ENCODE results near the gene POLR2H.

Gene POLR2H

DNA sequence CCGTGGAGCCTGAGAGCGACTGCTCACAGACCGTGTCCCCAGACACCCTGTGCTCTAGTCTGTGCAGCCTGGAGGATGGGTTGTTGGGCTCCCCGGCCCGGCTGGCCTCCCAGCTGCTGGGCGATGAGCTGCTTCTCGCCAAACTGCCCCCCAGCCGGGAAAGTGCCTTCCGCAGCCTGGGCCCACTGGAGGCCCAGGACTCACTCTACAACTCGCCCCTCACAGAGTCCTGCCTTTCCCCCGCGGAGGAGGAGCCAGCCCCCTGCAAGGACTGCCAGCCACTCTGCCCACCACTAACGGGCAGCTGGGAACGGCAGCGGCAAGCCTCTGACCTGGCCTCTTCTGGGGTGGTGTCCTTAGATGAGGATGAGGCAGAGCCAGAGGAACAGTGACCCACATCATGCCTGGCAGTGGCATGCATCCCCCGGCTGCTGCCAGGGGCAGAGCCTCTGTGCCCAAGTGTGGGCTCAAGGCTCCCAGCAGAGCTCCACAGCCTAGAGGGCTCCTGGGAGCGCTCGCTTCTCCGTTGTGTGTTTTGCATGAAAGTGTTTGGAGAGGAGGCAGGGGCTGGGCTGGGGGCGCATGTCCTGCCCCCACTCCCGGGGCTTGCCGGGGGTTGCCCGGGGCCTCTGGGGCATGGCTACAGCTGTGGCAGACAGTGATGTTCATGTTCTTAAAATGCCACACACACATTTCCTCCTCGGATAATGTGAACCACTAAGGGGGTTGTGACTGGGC lies 16.8 kb upstream of the POLR2H start:
- Mint-ChIP-seq H3K4me3 (no peak overlapping the region), H3K4me1 (peaks cover 14% of the 10 kb centered on the region), H3K27me3 (no peaks in the 10 kb centered on the region), H3K27ac (no peak overlapping the region), H3K9me3 (no peaks in the 10 kb centered on the region)
- ATAC-seq (peak; percentile 14), DNase-seq (no peak)

DNA sequence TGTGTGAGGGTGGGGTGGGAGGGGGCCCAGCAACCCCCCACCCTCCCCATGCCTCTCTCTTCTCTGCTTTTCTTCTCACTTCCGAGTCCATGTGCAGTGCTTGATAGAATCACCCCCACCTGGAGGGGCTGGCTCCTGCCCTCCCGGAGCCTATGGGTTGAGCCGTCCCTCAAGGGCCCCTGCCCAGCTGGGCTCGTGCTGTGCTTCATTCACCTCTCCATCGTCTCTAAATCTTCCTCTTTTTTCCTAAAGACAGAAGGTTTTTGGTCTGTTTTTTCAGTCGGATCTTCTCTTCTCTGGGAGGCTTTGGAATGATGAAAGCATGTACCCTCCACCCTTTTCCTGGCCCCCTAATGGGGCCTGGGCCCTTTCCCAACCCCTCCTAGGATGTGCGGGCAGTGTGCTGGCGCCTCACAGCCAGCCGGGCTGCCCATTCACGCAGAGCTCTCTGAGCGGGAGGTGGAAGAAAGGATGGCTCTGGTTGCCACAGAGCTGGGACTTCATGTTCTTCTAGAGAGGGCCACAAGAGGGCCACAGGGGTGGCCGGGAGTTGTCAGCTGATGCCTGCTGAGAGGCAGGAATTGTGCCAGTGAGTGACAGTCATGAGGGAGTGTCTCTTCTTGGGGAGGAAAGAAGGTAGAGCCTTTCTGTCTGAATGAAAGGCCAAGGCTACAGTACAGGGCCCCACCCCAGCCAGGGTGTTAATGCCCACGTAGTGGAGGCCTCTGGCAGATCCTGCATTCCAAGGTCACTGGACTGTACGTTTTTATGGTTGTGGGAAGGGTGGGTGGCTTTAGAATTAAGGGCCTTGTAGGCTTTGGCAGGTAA lies 16.0 kb upstream of the POLR2H start:
- ATAC-seq: no peak
- DNase-seq: no peak
- peak overlapping the region in 1 of 2 donors; percentile 22 for H3K27ac Mint-ChIP-seq
- no peaks in the 10 kb centered on the region for H3K27me3 Mint-ChIP-seq
- H3K9me3 Mint-ChIP-seq: no peaks in the 10 kb centered on the region
- peaks cover 12% of the 10 kb centered on the region for H3K4me1 Mint-ChIP-seq
- no peak overlapping the region for H3K4me3 Mint-ChIP-seq

DNA sequence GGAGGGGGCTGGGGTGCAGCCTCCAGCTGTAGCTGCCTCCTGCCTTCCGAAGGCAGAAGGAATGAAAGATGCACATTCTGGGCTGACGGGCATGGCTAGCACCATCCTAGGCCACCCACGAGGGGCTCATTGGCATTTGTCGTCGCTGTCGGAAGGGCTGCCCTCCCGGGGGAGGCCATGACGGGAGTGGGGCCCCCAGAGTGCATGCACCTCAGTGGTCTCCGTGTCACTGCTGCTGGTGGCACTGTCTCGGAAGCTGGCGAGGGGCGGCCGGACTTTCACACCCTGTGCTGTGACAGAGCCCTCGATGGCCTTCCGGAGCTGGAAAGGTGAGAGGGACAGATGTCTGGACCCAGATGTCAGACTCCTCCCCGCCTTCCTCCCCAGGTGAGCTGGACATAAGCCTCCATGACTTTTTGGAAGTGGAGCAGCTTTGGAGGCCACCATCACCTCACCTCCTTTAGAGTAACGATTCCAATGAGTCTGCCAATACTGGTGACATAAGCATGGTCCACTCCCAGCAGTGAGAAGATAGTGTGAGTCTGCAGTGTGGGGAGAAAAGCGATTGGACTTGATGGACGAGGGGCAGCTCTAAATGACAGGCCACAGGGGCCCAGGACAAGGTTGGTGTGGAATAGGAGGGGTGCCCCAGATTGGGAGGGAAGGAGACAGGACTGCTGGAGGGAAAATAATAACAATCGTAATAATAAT lies 14.9 kb upstream of the POLR2H start:
- DNase-seq (no peak), ATAC-seq (no peak)
- Mint-ChIP-seq H3K4me1 (peaks cover 4% of the 10 kb centered on the region), H3K9me3 (no peaks in the 10 kb centered on the region), H3K4me3 (no peak overlapping the region), H3K27me3 (no peaks in the 10 kb centered on the region), H3K27ac (no peak overlapping the region)

DNA sequence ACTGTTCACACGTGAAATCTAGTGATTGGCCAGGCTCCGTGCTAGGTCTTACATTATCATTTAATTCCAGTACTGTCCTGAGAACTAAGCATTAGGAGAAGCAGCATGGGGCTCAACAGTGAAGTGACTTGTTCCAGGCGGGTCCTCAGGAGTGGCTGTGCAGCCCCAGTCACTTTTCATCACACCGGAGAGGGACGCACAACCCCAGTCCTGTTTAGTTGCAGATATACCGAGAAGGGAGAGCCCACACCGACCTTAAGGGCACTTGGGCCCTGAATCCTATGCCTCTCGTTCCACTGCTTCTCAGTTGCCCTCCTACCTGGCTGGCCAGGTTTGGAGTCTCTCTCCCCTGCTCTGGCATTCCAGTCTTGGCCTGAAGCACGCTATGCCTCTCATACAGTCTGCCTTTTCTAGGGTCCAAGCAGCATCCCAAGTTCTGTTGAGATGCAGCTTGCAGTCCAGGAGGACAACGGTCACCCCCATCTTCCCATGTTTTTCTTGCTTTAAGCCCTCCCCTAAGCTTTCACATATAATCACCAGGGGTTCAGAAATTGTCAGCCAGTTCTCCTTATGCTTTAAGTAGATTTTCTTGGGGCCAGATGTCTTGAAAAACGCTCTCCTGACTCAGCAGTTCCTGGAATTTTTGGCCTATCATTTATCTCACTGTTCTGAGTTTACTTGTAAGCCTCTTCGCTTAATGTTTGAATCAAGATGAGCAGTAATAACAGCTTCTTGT lies 14.0 kb upstream of the POLR2H start:
- Mint-ChIP-seq H3K4me3 (no peak overlapping the region), H3K9me3 (no peaks in the 10 kb centered on the region), H3K4me1 (peaks cover 4% of the 10 kb centered on the region), H3K27me3 (no peaks in the 10 kb centered on the region), H3K27ac (no peak overlapping the region)
- DNase-seq: no peak
- no peak for ATAC-seq

DNA sequence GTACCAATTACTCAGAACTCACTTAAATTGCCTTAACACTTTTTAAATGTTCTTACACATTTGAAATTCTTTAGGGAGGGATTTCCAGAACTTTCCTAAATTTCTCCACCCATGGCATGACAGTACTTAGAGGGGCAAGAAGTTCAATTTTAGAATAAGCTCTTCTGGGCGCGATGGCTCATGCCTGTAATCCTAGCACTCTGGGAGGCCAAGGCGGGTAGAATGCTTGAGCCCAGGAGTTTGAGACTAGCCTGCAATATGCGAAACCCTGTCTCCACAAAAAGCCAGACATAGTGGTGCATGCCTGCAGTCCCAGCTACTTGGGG lies 13.5 kb upstream of the POLR2H start:
- ATAC-seq (no peak), DNase-seq (no peak)
- Mint-ChIP-seq H3K27ac (no peak overlapping the region), H3K4me3 (no peak overlapping the region), H3K4me1 (peaks cover 4% of the 10 kb centered on the region), H3K27me3 (no peaks in the 10 kb centered on the region), H3K9me3 (no peaks in the 10 kb centered on the region)

DNA sequence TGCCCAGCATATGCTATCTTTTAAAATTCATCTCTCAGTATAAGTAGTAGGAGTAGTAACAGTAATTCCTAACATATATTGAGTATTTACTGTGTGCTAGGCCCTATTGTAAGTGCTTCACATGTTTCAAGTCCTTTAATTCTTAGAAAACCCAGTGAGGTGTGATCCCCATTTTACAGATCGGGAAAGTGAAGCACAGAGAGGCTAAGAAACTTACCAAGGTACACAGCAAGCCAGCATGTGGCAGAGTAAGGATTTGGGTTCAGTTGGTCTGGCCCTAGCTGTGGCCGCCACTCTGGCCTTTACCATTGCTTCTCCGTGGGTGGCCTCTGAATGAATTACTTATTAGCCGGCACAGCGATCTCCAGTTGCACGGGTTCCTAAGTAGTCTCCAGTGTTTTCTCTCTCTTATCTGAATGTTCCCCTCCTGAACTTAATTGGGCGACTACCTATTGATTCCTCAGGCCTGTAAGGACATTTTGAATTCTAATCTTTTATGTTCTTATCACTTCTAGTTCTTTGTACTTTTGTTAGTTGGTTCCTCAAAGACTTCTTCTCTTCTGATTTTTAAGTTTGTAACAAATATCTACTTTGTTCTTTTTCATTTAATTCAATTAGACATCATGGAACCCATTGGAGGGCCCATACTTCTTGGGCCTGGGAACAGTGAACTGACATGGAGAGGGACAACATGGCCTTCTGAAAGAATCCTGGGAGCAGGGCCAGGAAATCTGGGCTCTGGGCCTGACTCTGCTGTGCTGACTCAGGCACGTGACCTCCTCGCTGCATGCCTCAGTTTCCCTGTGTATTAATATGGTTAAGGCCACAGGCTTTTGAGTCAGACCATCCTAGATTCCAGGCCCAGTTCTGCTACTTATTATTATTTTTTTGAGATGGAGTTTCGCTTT lies 11.7 kb upstream of the POLR2H start:
- H3K4me1 Mint-ChIP-seq: peaks cover 12% of the 10 kb centered on the region
- no peak for DNase-seq
- ATAC-seq: no peak
- no peaks in the 10 kb centered on the region for H3K27me3 Mint-ChIP-seq
- no peak overlapping the region for H3K4me3 Mint-ChIP-seq
- H3K27ac Mint-ChIP-seq: no peak overlapping the region
- no peaks in the 10 kb centered on the region for H3K9me3 Mint-ChIP-seq

DNA sequence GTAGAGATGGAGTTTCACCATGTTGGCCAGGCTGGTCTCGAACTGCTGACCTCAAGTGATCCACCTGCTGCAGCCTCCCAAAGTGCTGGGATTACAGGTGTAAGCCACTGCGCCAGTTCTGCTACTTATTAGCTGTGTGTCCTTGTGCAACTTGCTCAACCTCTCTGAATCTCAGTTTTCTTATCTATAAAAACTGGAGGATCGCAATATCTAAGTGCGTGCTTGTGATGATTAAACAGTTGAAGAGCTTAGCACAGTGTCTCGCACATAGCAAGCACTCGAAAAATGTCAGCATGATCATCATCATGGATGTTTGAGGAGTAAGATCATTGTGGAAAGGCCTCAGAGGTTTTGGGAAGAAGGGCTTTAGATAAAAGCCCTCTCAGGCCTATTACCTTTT lies 10.9 kb upstream of the POLR2H start:
- Mint-ChIP-seq H3K4me3 (no peak overlapping the region), H3K9me3 (no peaks in the 10 kb centered on the region), H3K4me1 (peaks cover 14% of the 10 kb centered on the region), H3K27me3 (no peaks in the 10 kb centered on the region), H3K27ac (no peak overlapping the region)
- ATAC-seq (no peak), DNase-seq (no peak)

DNA sequence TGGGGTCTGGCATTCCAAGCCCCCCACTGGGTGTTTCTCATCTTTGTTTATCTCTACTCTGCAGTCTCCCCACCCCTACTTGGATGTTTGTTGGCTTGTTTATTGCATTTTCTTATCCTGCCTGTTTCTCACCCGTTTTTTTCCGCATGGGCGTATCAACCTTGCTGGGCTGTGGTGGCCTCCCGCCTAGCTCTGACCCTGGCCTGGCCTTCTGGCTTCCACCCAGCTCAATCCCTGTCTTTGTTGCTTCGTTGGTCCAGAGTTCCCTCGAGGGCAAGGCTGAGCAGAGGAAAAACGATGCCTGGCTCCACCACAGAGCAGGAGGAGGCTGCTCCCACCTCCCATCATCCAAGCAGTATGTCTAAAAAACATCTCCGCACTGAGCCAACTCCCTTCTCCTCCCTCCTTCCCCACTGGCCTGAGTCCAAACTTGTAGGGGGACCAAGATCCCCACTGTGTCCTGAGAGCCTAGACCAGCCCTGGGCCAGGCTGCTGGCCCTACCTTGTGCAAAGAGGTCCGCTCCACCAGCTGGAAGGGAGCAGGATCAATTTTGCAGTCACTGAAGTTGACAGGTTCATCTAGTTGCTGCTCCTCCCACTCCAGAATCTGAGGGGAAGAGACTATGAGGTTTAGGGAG lies 9.9 kb upstream of the POLR2H start:
- Mint-ChIP-seq H3K9me3 (no peaks in the 10 kb centered on the region), H3K27ac (no peak overlapping the region), H3K4me1 (peaks cover 13% of the 10 kb centered on the region), H3K27me3 (no peaks in the 10 kb centered on the region), H3K4me3 (no peak overlapping the region)
- DNase-seq (no peak), ATAC-seq (no peak)

DNA sequence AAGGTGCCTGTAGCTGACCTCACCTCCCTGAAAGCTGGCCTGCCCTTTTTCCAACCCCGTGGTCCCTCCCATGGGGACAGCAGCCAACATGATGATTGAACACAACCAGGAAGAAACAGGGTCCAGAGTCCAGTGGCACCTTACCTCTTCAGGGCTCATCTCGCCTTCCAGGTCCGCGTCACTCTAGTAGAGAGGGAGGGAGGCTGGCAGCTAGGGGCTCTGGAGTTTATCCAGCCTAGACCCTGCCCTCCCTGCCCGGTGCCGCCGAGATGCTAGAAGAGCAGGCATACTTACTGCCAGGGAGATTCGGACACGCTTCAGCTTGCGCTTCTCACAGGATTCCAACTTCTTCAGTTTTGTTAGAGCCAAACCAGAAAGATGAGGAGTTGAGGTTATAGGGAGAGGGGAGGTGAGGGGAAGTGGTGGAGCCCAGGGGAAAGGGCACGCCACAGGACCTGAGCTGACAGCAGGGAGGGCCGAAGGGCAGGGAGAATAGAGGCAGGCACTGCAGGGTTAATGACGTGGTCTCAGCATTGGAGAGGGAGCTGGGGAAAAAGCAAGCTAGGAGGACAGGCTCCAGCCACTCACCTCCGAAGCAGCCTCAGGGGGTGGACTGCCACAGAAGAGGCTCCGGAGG lies 9.2 kb upstream of the POLR2H start:
- no peak for ATAC-seq

DNA sequence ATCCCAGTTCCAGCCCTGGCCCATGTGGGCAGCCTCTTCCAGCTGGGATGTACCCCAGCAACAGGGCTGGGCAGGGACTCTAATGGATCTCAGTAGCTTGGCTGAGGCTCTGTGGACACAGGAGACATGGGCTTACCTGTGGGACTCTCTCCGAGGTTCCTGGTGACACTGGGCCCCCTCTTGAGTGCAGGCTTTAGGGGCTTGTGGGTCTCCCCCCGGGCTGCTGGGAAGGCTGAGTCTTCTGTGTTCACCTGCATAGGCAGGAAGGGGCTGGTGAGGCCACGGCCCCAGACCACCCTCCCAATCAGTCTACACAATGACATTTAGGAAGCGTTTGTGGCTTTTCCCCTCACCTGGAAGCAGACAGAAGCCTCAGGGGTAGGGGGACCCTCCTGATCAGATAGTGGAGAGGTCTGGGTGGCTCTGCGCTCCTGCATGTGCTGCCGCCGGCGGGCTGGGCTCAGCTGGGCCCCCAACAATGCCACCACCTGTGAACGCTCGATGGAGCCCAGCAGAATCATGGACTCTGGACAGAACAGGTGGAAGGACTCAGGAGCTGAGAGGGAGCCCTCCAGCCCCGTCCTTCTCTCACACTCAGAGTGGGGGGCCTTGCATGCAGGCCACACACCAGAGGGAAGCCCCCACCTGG lies 8.5 kb upstream of the POLR2H start:
- Mint-ChIP-seq H3K9me3 (no peaks in the 10 kb centered on the region), H3K4me3 (no peak overlapping the region), H3K27me3 (no peaks in the 10 kb centered on the region), H3K4me1 (peaks cover 13% of the 10 kb centered on the region), H3K27ac (no peak overlapping the region)
- no peak for DNase-seq
- ATAC-seq: no peak

More for the DNA sequence above, 9.2 kb upstream of the POLR2H start:
- Mint-ChIP-seq H3K27me3 (no peaks in the 10 kb centered on the region), H3K4me1 (peaks cover 13% of the 10 kb centered on the region), H3K4me3 (no peak overlapping the region), H3K27ac (no peak overlapping the region), H3K9me3 (no peaks in the 10 kb centered on the region)
- no peak for DNase-seq

DNA sequence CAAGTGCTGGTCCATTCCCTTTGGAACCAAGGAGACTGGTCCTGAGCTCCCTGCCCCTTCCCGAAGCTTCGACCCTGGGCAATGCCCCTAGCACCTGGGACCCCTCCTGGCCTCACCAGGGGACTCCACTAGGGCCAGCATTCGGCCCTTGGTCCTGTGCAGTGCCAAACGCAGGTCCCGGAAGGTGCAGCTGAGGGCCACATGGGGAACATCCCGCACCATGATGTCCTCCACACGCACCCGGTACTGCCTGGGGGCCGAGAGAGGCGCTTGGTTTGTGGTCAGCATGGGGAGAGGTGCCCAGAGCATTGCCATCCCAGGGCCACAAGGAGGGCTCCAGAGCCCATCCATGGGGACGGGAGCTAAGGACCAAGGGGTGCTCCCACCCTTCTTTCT lies 8.0 kb upstream of the POLR2H start:
- H3K27me3 Mint-ChIP-seq: no peaks in the 10 kb centered on the region
- H3K9me3 Mint-ChIP-seq: no peaks in the 10 kb centered on the region
- DNase-seq (no peak), ATAC-seq (no peak)
- no peak overlapping the region for H3K4me3 Mint-ChIP-seq
- peak overlapping the region in 1 of 2 donors; percentile 63 for H3K27ac Mint-ChIP-seq
- peaks cover 13% of the 10 kb centered on the region for H3K4me1 Mint-ChIP-seq

DNA sequence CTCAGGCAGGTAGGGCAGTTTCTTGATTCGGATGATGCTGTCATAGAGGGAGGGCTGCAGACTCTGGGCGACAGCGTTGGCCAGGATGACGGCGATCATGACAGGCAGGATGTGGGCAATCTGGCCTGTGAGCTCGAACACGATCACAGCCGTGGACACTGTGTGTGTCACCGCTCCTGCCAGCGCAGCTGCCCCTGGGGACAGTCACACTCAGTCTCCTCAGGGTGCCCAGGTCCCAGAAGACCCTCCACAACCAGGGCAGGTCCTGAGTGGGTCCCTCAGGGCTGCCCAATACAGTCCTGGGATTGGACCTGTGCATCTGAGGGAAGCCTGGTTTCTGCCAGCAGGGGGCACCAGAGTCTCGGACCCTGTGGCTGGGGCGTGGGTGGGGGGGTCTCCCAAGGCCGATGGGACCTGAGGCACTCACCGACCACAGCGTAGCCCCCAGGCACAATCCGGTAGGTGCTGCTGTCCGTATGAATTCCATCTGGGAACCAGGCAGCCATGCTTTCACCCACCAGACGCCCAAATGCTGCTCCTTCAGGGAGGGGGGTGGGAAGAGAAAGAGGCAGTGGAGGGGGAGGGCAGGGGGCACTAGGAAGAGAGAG lies 7.3 kb upstream of the POLR2H start:
- peak; percentile 51 to 61 for DNase-seq
- H3K4me3 Mint-ChIP-seq: no peak overlapping the region
- peak; percentile 78 for ATAC-seq
- no peaks in the 10 kb centered on the region for H3K9me3 Mint-ChIP-seq
- peak overlapping the region in 1 of 2 donors; percentile 63 for H3K27ac Mint-ChIP-seq
- H3K4me1 Mint-ChIP-seq: peaks cover 16% of the 10 kb centered on the region
- H3K27me3 Mint-ChIP-seq: no peaks in the 10 kb centered on the region

DNA sequence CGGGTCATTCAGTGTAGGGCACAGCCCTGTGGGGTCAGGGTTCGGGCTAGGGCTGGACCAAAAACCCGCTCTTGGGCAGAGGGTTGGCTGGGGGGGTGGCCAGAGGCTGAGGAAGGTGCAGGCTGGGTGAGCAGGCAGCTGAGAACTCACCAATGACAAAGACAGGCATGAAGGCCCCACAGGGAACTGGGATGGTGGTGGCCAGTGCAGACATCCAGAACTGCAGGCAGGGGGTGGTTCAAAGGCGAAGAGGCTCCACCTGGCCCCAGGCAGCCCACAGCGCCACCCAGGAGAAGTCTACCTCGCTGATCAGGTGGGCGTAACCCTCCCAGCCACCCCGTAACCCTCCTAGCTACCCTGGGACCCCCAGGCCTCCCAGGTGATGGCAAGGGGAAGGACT lies 6.8 kb upstream of the POLR2H start:
- no peak overlapping the region for H3K27ac Mint-ChIP-seq
- no peak overlapping the region for H3K4me3 Mint-ChIP-seq
- no peaks in the 10 kb centered on the region for H3K27me3 Mint-ChIP-seq
- H3K9me3 Mint-ChIP-seq: no peaks in the 10 kb centered on the region
- no peak for DNase-seq
- peaks cover 21% of the 10 kb centered on the region for H3K4me1 Mint-ChIP-seq
- peak; percentile 15 for ATAC-seq
